GM04503 (cell line): Measurements from ENCODE around the gene IVD.
"Not testable (repeated sequence)": the region's sequence is repeated elsewhere in the genome, so short reads cannot be mapped to it uniquely, and the experiment has no call there.

Experiments used
- DNase-seq: peaks from one replicate; pipeline ENCODE4 v3.0.0-alpha.2; 2012; ENCODE audit warnings: low read depth

The IVD gene

DNA sequence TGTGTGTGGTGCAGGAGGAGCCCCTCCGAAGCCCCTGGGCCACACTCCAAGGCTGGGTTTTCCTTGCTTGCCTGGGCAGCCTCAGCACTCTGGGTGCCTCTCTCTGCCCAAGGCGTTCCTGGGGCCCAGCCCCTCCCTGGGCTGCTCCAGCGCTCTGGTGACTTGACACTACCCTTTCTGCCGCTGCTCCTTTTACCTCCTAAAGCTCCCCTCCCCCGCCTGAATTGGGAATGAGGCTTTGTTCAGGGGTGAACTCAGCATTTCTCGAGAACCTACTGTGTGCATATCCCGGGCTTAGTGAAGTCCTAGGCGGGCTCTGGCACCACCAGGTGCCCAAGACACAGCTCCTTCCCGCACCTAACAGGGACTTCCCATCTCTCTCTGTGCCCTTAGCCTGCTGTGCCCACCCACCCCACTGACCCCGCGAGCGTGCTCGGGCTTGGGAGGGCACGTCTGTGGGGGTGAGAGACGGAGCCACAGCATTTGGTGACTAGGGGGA is 33.9 kb downstream of the IVD start:
- no peak for DNase-seq

DNA sequence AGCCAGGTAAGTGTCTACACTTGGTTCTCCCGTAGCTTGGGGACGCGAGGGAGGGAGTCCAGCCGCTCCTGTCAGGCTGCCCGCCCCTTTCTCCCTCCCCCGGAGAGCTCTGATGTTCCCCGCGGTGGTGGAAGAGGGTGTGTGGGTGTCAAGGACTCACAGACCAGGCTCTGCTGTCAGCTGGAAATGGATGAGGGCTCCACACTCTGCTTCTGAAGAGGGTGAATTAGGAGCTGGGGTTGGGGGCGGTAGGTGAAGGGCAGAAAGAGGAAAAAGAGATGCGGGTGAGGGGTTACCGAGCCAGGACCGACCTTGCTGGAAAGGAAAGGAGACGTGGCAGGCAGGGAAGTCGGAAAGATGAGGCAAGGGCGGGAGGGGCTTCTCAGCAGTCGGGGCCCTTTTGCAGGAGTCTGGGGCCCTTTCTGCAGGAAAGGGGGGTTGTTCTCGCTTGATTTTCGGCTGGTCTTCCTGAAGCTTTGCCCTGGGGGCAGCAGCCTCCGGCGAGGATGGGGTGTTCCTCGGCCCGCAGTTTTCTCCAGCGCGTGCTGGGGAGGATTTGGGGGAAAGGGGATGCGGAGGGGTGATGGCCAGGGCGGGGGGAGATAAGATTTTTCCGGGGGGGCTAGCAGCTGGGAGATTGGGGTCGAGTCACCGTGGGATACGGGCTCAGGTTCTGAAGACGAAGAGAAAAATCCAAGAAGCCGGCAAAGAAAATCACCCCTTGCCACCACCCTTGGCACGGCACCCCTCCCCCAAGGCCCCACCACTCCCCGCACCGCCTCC is 34.6 kb downstream of the IVD start:
- DNase-seq = no peak

DNA sequence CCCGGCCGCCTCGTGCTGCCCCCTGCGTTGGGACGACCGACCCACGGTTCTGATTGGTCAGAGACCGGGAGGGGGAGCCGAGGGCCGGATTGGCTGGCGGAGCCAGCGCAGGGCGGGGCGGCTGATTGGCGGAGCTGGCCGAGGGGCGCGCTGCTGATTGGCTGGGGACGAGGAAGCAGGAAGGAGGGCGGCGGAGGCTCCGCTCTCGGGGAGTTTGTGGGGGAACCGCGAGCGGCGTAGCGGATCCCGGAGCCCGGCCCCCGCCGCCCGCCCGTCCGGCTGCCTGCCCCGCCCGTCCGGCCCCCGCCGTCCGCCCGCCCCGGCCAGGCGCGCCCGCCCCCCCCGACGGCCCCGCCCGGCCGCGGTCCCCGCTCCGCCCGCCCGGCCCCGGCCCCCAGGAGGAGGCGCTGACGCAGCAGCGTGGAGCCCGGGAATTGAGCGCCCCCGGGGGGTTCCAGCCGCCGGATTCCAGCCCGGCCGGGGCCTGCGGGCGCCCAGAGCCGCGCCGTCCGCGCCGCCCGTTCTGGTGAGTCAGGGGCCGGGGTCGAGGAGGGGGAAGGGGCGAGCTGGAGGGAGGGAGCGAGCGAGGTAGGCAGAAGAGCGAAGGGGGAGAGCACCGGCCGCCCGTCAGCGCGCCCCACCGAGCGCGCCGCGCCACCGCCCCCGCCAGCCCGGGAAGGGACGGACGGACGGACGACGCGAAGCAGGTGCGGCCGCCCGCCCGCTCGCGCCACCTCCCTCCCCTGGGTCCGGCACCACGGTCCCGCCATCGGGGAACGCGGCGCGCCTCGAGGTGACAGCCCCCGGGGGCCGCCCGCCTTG is 35.4 kb downstream of the IVD start, which contains the start of gene BAHD1:
Gene BAHD1 (plus strand): TSS at position 211 of the 822 bp plus-strand sequence. CDS start 17,512 bp downstream, outside the sequence.
- peak; percentile 64 for DNase-seq

DNA sequence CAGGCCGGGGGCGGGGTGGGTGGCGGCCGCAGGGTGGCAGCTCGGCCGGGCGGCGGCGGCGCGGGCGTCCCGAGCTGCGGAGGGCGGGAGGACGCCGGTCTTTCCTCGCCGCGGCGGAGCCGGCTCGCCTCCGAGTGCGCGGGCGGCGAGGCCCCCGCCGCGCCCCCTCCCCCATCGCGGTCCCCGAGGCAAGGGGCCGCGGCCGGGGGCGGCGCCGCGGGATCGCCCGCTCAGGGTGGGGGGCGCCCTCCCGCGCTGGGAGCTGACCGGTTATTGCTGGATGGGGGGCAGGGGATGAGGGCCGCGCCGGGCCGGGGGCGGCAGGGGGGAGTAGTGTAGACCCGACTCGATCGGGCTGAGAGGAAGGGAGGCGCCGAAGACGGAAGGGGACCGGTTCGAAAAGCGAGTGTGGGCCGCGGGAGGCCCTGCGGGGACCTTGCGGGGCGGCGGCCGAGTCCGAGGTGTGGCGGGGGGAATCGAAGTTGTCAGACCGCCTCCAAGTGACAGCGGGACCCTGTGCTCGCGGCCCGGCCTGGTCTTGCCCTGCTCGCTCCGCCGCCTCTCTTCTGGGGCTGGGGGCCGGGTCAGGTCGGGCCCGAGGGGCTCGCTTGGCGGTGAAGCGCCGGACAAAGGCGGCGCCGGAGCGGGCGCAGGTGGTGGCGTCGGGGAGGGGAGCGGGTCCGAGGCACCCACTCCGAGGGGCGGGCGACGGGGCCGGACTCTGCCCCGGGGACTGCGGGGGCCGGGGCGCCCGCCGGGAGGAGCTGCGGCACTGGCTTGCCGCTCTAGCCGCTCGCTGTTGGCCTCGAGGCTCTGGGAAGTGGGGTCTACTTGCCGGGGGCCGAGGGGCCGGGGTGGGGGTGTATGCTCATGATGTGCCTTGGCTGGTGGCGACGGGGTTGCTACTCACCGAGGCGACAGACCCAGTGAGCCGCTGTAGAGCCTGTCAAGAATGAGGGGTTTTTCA is 36.3 kb downstream of the IVD start:
- no peak for DNase-seq

DNA sequence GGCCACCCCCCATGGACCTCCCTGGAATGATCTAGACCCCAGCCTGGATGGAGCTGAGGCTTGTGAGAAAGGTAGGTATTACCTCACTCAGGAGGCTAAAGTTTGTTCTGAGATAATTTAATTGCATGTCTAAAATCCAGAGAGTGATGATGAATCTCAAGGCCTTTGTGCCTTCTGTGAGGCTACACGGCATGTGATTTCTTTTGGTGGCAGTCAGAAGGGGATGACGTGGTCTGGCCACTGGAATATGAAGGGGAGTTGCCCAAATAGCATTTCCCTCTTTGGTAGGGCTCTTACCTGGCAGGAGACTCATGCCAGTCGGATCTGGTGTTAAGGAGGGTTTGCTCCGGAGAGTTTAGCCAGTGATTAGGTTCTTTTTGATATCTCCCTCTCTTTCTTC is 37.7 kb downstream of the IVD start:
- no peak for DNase-seq

DNA sequence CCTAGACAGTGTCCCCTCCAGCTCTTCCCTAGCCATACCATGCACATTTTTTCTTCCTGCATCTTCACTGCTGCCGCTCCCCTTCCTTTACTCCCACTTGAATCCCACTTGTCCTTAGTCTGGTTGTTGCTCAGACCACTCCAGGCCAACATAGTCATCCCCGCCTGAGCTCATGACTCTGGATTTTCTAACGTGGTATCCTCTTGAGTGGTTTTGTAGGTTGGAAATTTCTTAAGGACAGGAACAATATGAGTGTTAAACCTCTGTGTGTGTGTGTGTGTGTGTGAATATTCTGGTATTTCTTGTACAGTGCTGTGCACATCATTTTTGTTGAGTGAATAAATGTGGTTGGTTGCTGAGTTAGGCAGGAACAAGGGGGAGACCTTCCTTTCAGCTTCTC is 38.3 kb downstream of the IVD start:
- DNase-seq = no peak

DNA sequence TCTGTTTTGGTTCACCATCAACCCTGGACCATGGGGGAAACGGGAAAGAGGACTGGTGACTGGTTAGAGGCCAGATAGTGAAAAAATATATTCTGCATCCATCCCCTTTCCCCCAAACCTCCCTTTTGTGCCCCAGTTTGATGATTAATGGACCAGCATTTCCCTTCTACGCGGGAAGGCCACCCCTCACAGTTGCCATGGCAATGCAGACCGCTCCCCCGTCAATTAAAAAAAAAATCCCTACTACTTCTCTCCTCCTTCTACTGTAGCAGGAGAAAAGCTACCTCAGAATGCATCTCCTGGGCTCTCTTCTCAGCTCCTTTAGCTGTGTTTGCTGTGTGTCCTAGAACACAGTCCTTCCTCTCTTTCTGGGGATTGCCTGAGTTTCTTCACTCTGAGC is 39.1 kb downstream of the IVD start:
- no peak for DNase-seq

DNA sequence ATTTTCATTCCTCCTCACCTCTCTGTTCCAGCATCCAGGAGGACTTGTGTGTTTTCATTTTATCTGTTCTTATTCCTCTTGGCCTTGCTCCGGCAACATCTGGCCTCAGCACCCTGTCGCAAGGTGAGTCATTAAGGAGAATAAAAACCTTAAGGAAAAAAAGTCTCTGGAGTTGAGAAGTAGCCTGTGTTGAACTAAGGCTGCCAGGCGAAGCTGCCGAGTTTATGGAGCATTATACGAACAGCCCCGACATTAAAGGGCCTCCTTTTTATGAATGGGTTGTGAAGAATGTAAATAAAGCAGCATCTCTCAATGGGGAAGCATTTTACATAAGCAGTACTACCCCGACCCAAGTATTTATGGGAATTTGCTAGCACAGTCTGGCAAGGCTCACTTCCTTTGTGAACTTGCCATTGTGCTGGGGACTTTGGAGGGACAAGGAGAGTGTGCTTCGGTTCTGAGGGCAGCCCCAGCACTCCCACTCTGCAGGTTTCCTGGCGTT is 39.9 kb downstream of the IVD start:
- no peak for DNase-seq

DNA sequence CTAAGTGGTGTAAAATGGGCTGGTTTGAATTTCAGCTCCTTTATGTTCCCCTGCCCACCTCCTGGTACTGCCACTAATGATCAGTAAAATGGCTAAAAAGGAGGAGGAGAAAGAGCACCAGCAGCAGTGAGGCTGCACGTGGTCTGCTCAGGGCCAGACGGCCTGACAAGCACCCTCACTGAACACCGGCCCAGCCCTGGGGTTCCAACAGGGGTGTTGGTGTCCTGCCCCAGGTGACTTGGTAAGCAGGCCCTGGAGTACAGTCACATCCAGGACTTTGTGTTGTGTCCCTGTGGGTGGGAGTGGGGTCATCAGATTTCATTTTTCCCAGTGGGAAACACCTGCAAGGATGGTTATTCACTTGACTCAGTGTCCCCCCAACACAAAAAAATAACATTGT is 40.5 kb downstream of the IVD start:
- no peak for DNase-seq

DNA sequence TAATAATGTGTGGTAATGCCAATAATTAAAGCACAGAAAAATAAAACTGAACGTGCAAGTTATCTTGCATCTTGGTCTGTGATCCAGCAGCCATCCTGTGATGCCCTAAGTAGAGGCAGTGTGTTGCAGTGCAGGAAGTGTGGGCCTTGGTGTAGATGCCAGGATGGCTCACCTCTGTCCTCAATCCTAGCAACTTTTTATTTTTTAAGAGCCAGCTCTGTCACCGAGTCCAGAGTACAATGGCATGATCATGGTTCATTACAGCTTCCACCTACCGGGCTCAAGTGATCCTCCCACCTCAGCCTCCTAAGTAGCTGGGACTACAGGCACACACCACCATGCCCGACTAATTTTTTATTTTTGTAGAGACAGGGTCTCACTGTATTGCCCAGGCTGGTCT is 42.8 kb downstream of the IVD start:
- DNase-seq = no peak

DNA sequence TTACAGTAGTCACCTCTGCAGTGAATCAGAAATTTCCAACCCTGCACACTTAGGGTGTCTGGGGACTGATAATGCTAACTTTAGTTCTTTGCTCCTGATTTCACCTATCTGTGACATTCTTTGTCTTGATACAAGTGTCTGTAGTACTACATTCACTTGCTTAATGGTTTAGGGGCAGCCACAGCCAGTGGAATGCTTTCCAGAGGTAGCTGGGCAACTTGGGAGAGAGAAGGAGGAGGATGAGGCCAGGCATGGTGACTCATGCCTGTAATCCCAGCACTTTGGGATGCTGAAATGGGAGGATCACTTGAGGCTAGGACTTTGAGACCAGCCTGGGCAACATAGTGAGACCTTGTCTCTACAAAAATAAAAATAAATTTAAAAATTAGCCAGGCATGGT is 43.7 kb downstream of the IVD start:
- DNase-seq = no peak

DNA sequence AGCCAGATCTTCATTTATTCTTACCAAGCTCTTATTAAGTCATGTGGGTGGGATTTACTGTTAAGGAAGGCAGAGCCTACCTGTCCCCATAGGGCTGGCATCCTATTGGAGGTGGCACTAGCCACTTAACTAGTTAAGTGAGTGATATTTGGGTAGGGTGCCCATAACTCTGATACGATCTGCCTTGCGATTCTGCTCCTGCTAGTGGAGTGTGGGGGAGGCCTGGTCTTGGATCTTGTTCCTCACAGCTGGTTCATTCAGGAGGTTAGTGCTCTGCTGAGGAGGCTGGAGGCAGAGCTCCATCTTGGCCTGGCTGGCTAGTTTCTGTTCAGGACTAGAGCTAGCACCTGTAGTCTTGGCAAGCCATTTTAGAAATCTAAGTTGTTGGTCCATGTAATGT is 44.5 kb downstream of the IVD start:
- no peak for DNase-seq

DNA sequence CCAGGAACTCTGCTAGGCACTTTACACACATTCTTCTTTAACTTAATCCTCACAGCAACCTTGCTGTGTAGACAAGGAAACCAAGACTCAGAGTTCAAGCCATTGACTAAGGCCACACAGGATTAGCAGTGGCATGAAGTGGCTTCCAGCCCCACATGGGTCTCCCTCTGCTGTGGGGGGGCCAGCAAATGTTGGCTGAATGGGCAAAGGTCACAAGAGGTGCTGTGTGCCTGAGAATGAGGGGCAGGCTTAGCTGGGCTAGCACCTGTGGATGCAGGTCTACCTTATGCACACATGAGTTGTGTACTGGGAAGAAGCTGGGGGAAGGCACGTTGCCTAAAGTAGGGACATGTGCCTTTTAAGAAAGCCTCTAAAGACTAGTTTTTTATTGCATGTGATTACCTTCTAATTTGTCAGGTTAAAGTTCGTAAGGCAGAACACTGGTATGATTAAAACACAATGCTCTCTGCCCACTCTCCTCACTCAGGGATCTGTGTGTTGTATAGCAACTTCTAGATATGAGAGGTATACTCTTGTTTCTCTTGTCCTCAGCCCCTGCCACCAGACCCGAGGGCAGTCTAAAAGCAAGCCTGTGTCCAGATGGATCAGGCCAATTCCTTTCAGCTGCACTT is 46.0 kb downstream of the IVD start:
- no peak for DNase-seq

DNA sequence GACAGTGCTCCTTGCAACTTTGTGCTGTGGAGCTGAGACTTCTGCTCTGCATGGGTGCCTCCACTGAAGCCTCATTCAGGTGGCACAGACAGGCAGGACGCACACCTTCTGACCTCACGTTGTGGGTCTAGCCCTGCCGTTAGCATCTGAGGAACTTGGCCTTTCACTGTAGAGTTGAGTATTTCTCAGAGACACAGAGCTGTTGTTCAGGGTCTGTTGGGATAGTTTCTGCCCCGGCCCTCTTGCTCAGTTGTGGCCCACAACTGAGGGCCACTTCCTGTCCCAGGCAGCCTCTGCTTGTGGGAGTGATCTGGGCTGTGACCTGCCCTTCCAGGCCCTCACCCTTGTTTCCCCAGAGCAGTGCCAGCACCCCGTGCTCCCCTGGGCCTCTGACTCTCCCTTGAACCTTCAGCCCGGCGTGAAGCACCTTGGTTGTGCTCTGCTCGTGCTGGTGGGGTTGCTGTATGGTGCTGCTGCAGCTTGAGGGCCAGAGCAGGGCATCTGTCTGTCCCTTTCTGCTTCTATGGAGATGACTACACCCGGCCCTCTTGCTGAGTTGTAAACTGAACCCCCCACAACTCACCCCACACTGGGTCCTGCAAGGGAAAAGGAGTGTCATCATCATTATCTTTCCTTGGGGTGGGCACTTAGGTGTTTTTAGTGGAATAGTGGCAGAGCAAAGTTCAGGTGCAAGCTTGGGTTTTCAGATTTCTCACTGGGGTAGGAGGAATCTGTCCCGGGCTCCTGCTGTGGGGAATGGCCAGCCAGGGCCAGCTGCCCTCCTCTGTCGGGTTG is 46.9 kb downstream of the IVD start:
- DNase-seq = no peak

DNA sequence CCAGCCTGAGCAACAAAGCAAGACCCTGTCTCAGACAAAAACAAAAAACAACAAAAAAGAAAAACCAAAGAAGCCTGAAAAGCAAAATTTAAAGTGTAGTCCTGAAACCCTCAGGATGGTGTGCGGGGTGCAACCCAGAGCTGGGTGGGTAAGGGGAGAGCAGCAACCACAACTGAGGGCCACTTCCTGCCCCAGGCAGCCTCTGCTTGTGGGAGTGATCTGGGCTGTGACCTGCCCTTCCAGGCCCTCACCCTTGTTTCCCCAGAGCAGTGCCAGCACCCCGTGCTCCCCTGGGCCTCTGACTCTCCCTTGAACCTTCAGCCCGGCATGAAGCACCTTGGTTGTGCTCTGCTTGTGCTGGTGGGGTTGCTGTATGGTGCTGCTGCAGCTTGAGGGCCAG is 48.3 kb downstream of the IVD start:
- DNase-seq = not testable (repeated sequence)

DNA sequence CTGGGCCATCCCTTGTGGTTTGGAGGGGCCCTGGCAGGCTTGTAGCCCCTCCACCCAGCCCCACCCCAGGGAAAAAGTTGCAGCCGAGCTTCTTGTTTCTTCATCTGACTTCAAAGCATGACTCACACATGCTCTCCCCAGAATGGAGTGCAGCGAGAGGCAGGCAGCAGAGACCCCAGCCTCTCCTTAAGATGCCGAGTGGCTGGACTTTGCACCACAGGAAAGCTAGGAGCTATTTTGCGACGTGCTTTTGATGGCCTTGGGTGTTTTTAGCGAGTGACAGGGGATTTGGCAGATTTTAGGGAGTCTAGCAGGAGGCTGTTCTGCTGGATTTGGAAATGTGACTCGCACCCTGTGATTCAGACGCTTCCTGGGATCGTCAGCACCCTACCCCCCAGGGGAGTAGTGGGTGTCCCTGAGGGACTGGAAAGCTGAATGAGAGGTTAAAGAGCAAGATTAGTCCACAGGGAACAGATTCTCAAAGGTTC is 49.4 kb downstream of the IVD start:
- DNase-seq = no peak

DNA sequence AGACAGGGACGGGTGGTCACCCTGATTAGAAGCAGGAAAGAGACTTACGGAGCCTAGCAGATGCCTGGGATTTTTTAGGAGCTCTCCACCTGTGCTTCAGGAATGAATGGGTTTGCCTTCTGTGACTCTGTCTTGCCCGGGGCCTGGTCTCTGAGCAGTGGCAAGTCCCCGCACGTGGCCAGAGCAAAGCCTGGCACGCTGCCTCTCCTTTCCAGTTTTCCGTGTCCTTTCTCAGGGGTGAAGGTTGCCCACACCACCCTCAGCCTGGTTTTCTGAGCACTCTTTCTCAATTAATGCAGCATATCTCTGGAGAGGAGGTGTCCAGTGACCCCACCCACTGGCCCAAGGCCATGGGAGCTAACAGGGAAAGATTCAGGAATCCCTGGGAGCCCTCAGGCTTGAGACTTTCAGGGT is 50.7 kb downstream of the IVD start:
- DNase-seq = no peak

DNA sequence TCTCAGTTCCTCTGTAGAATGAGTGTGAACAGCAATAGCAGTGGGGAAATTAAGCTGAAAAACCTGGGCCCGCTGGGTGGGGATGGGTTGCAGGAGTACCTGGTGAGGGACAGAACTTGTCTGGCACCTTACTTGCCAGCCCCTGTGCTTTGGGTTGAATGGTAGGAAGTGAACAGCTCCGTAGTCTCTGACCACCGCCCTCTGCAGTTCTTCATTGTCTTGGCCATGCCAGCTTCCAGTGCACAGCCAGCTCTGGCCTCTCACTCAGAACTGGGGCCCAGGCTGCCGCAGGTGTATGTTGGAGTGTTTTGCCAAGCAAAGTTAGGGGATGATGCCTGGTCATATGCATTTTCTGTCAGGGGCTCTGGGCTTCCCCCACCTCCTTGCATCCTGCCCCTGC is 51.1 kb downstream of the IVD start:
- no peak for DNase-seq

DNA sequence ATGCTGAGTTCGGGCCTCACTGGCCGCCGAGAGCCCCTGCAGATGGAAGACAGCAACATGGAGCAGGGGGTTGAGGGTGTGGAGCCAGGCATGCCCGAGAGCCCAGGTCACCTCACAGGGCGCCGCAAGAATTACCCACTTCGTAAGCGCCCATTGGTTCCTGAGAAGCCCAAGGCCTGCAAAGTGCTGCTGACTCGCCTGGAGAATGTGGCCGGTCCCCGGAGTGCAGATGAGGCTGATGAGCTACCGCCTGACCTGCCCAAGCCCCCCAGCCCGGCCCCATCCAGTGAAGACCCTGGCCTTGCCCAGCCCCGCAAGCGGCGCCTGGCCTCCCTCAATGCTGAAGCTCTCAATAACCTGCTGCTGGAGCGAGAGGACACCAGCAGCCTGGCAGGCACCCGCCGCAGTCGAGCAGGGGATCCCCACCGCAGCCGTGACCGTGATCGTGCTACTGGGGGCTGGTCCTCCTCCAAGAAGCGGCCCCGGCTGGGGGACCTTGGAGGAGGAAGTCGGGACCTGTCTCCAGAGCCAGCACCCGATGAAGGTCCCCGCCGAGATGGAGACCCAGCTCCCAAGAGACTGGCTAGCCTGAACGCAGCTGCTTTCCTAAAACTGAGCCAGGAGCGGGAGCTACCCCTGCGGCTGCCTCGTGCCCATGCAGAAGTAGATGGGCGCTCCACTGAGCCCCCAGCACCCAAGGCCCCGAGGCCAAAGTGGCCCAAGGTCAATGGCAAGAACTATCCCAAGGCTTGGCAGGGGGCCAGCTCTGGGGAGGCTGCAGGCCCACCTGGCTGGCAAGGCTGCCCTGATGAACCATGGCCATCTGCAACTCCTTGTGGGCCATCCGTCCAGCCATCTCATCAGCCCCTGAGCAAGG is 53.1 kb downstream of the IVD start:
- no peak for DNase-seq
